ENCODE data around the gene TOPAZ1.

Gene TOPAZ1

DNA sequence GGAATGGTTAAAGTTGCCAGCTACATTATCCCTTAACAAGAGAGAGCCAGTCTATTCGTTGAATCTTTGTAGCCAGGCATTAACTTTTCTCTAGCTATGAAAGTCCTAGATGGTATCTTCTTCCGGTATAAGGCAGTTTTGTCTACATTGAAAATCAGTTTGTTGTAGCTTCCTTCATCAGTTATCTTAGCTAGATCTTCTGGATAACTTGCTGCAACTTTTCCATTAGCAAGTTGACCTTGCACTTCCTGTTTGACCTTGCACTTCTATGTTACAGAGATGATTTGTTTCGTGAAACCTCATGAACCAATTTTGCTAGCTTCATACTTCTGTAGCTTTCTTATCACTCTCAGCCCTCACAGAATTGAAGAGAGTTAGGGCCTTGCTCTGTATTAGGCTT, 24.1 kb downstream of the TOPAZ1 start:
- POLR2A ChIA-PET, result no interaction called here
- no peaks in the 10 kb centered on the region for H3K27me3 ChIP-seq (replicated peaks in 2 of 5; ENCODE audit: control insufficient read depth in 4 of 5, insufficient read depth in 5 of 5, low read length in 4 of 5)
- DNase-seq, result no peak
- WGBS (ENCODE audit: insufficient coverage), result 91% methylated on average over 2 of the region's 3 CpGs
- H3K27ac ChIP-seq (ENCODE audit: insufficient read depth in 1 of 2, low read depth in 1 of 2, low read length in 2 of 2, poor library complexity in 1 of 2, severe bottlenecking in 2 of 2), result no peak overlapping the region
- no peaks in the 10 kb centered on the region for H3K36me3 ChIP-seq (ENCODE audit: control insufficient read depth in 4 of 4, insufficient read depth in 4 of 4, low read length in 3 of 4)
- CTCF ChIA-PET, result interaction anchor here (0.5 to 1.0 kb wide), 2 partner anchors 13 to 28 kb away, joined by 3 to 4 read pairs; no protein-coding TSS in a partner anchor
- H3K4me3 ChIP-seq (ENCODE audit: control insufficient read depth in 1 of 7, extremely low read depth in 1 of 7, insufficient read depth in 4 of 7, low read depth in 2 of 7, low read length in 6 of 7), result no peak overlapping the region
- peaks cover 0 to 2% (median 0%) of the 10 kb centered on the region in 5 experiments for H3K9me3 ChIP-seq (ENCODE audit: control extremely low read depth in 1 of 5, control insufficient read depth in 4 of 5, insufficient read depth in 2 of 5, low read depth in 1 of 5, low read length in 4 of 5)
- H3K4me1 ChIP-seq (ENCODE audit: control extremely low read depth in 1 of 4, control insufficient read depth in 4 of 4, insufficient read depth in 4 of 4, low read length in 3 of 4), result no peaks in the 10 kb centered on the region

DNA sequence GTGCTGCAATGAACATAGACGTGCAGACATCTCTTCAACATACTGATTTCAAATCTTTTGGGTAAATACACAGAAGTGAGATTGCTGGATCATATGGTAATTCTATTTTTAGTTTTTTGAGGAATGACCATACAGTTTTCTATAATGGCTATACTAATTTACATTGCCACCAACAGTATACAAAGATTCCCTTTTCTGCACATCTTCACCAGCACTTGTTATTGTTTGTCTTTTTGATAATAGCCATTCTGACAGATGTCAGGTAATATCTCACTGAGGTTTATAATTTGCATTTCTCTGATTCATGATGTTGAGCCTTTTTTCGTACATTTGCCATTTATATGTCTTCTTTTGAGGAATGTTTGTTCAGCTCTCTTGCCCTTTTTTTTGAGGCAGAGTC, 30.5 kb downstream of the TOPAZ1 start:
- ChIA-PET CTCF (no interaction called here), POLR2A (no interaction called here)
- Histone ChIP-seq H3K27me3 (replicated peaks in 2 of 5; ENCODE audit: control insufficient read depth in 4 of 5, insufficient read depth in 5 of 5, low read length in 4 of 5) (no peaks in the 10 kb centered on the region), H3K27ac (ENCODE audit: insufficient read depth in 1 of 2, low read depth in 1 of 2, low read length in 2 of 2, poor library complexity in 1 of 2, severe bottlenecking in 2 of 2) (no peak overlapping the region), H3K9me3 (ENCODE audit: control extremely low read depth in 1 of 5, control insufficient read depth in 4 of 5, insufficient read depth in 2 of 5, low read depth in 1 of 5, low read length in 4 of 5) (peaks cover 0 to 6% (median 0%) of the 10 kb centered on the region in 5 experiments), H3K36me3 (ENCODE audit: control insufficient read depth in 4 of 4, insufficient read depth in 4 of 4, low read length in 3 of 4) (no peaks in the 10 kb centered on the region), H3K4me3 (ENCODE audit: control insufficient read depth in 1 of 7, extremely low read depth in 1 of 7, insufficient read depth in 4 of 7, low read depth in 2 of 7, low read length in 6 of 7) (no peak overlapping the region), H3K4me1 (ENCODE audit: control extremely low read depth in 1 of 4, control insufficient read depth in 4 of 4, insufficient read depth in 4 of 4, low read length in 3 of 4) (no peaks in the 10 kb centered on the region)
- 100% methylated on average over 1 of the region's 2 CpGs for WGBS (ENCODE audit: insufficient coverage)
- no peak for DNase-seq

DNA sequence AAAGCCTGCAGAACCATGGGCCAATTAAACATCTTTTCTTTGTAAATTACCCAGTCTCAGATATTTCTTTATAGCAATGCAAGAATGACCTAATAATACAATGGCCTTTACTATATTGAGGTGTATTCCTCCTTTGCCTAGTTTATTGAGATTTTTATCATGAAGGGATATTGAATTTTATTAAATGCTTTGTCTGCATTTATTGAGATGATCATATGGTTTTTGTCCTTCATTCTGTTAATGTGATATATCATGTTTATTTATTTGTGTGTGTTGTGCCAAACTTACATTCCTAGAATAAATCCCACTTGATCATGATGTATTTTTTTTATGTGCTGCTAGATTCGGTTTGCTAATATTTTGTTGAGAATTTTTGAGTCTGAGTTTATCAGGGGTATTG, 36.2 kb downstream of the TOPAZ1 start:
- no peak overlapping the region for H3K27ac ChIP-seq (ENCODE audit: insufficient read depth in 1 of 2, low read depth in 1 of 2, low read length in 2 of 2, poor library complexity in 1 of 2, severe bottlenecking in 2 of 2)
- ChIA-PET POLR2A (no interaction called here), CTCF (interaction anchor here (0.6 kb wide), 1 partner anchor 715 kb away, joined by 4 read pairs; no protein-coding TSS in a partner anchor)
- H3K27me3 ChIP-seq (replicated peaks in 2 of 5; ENCODE audit: control insufficient read depth in 4 of 5, insufficient read depth in 5 of 5, low read length in 4 of 5), result no peaks in the 10 kb centered on the region
- H3K4me3 ChIP-seq (ENCODE audit: control insufficient read depth in 1 of 7, extremely low read depth in 1 of 7, insufficient read depth in 4 of 7, low read depth in 2 of 7, low read length in 6 of 7), result no peak overlapping the region
- DNase-seq, result no peak
- peaks cover 0 to 4% (median 0%) of the 10 kb centered on the region in 5 experiments for H3K9me3 ChIP-seq (ENCODE audit: control extremely low read depth in 1 of 5, control insufficient read depth in 4 of 5, insufficient read depth in 2 of 5, low read depth in 1 of 5, low read length in 4 of 5)
- H3K36me3 ChIP-seq (ENCODE audit: control insufficient read depth in 4 of 4, insufficient read depth in 4 of 4, low read length in 3 of 4), result no peaks in the 10 kb centered on the region
- H3K4me1 ChIP-seq (ENCODE audit: control extremely low read depth in 1 of 4, control insufficient read depth in 4 of 4, insufficient read depth in 4 of 4, low read length in 3 of 4), result peaks cover 0 to 2% (median 0%) of the 10 kb centered on the region in 4 experiments
- no CpG with 5 or more reads among the region's 1 CpG for WGBS (ENCODE audit: insufficient coverage)

DNA sequence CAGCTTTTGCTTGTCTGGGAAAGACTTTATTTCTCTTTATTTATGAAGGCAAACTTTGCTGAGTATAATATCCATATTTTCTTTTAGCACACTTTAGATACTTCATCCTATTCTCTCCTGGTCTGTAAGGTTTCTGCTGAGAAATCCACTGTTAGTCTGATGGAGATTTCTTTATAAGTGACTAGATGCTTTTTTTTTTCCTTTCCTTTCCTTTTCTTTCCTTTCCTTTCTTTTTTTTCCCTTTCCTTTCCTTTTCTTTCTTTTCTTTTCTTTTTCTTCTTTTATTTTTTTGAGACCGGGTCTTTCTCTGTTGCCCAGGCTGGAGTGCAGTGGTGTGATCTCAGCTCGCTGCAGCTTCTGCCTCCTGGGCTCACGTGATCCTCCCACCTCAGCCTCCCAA, 38.4 kb downstream of the TOPAZ1 start:
- no peak overlapping the region for H3K4me3 ChIP-seq (ENCODE audit: control insufficient read depth in 1 of 7, extremely low read depth in 1 of 7, insufficient read depth in 4 of 7, low read depth in 2 of 7, low read length in 6 of 7)
- H3K27me3 ChIP-seq (replicated peaks in 2 of 5; ENCODE audit: control insufficient read depth in 4 of 5, insufficient read depth in 5 of 5, low read length in 4 of 5), result no peaks in the 10 kb centered on the region
- no peaks in the 10 kb centered on the region for H3K36me3 ChIP-seq (ENCODE audit: control insufficient read depth in 4 of 4, insufficient read depth in 4 of 4, low read length in 3 of 4)
- no peak for DNase-seq
- WGBS (ENCODE audit: insufficient coverage), result 97% methylated on average over 3 of the region's 3 CpGs
- ChIA-PET POLR2A (no interaction called here), CTCF (no interaction called here)
- no peak overlapping the region for H3K27ac ChIP-seq (ENCODE audit: insufficient read depth in 1 of 2, low read depth in 1 of 2, low read length in 2 of 2, poor library complexity in 1 of 2, severe bottlenecking in 2 of 2)
- peaks cover 0 to 2% (median 0%) of the 10 kb centered on the region in 4 experiments for H3K4me1 ChIP-seq (ENCODE audit: control extremely low read depth in 1 of 4, control insufficient read depth in 4 of 4, insufficient read depth in 4 of 4, low read length in 3 of 4)
- peaks cover 0 to 4% (median 0%) of the 10 kb centered on the region in 5 experiments for H3K9me3 ChIP-seq (ENCODE audit: control extremely low read depth in 1 of 5, control insufficient read depth in 4 of 5, insufficient read depth in 2 of 5, low read depth in 1 of 5, low read length in 4 of 5)

DNA sequence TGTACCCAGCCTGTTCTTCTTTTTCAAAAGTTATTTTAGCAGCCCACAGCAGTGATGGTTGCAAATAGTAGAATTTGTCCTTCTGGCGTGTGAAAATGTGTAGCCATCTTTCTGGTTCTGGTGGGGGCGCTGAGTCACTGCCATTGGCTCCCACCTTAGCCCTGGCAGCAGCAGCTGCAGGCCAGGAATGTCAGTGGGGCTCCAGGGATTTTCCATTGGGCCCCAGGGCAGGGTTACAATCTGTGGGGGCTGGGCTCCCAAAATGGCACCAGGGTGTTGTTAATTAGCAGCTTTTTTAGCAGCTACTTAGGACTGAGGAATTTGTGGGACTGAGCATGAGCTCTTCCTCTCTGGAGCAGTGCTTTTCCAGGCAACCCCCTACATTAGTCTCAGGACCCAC, 38.9 kb downstream of the TOPAZ1 start:
- no peak overlapping the region for H3K4me3 ChIP-seq (ENCODE audit: control insufficient read depth in 1 of 7, extremely low read depth in 1 of 7, insufficient read depth in 4 of 7, low read depth in 2 of 7, low read length in 6 of 7)
- no peaks in the 10 kb centered on the region for H3K36me3 ChIP-seq (ENCODE audit: control insufficient read depth in 4 of 4, insufficient read depth in 4 of 4, low read length in 3 of 4)
- POLR2A ChIA-PET, result no interaction called here
- no peaks in the 10 kb centered on the region for H3K27me3 ChIP-seq (replicated peaks in 2 of 5; ENCODE audit: control insufficient read depth in 4 of 5, insufficient read depth in 5 of 5, low read length in 4 of 5)
- peaks cover 0 to 4% (median 0%) of the 10 kb centered on the region in 5 experiments for H3K9me3 ChIP-seq (ENCODE audit: control extremely low read depth in 1 of 5, control insufficient read depth in 4 of 5, insufficient read depth in 2 of 5, low read depth in 1 of 5, low read length in 4 of 5)
- H3K27ac ChIP-seq (ENCODE audit: insufficient read depth in 1 of 2, low read depth in 1 of 2, low read length in 2 of 2, poor library complexity in 1 of 2, severe bottlenecking in 2 of 2), result no peak overlapping the region
- WGBS (ENCODE audit: insufficient coverage), result 88% methylated on average over 1 of the region's 2 CpGs
- CTCF ChIA-PET, result no interaction called here
- no peak for DNase-seq
- peaks cover 0 to 2% (median 0%) of the 10 kb centered on the region in 4 experiments for H3K4me1 ChIP-seq (ENCODE audit: control extremely low read depth in 1 of 4, control insufficient read depth in 4 of 4, insufficient read depth in 4 of 4, low read length in 3 of 4)

DNA sequence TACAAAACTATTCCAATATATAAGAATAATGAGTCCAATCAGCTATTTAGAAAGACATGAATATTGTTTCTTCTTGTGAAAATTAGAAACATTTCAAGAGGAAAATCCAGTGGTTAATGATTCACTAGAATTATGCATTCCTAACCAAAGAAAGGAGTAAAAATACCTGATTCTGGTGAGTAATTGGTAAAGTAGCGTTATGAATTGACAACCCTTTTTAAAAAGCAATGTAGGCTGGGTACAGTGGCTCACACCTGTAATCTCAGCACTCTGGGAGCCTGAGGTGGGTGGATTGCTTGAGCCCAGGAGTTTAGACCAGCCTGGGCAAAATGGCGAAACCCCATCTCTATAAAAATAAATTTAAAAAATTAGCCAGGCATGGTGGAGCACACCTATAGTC, 43.3 kb downstream of the TOPAZ1 start:
- POLR2A ChIA-PET, result no interaction called here
- CTCF ChIA-PET, result no interaction called here

DNA sequence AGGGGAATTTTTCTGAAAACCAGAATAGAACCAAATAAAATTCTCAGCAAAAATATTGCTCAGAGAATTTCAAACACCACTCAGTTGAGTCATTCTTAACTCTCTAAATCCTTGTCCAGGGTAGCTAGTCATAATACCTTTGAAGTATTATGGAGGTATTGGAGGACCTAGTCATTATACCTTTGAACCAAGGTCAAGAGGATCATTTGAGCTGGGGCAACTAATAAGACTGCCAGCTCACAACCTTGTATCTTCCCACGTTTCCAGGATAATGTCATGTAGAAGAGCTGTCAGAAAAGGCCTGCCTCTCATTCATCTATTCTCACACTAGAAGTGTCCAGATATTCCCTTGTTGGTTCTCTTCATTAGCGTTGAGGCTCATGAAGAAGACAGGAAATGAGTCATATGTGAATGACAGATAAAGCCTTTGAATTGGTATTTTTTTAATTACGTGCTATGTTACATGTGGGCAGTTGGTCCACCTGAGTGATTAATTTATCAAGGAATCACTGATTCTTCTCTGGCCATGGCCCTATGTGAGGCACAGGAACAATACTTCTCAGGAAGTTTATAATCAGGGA, 48.3 kb downstream of the TOPAZ1 start:
- 83% methylated on average over 2 of the region's 3 CpGs for WGBS (ENCODE audit: insufficient coverage)
- CTCF ChIA-PET, result no interaction called here

More for the DNA sequence above, 43.3 kb downstream of the TOPAZ1 start:
- Histone ChIP-seq H3K4me3 (ENCODE audit: control insufficient read depth in 1 of 7, extremely low read depth in 1 of 7, insufficient read depth in 4 of 7, low read depth in 2 of 7, low read length in 6 of 7) (no peak overlapping the region), H3K4me1 (ENCODE audit: control extremely low read depth in 1 of 4, control insufficient read depth in 4 of 4, insufficient read depth in 4 of 4, low read length in 3 of 4) (peaks cover 0 to 2% (median 0%) of the 10 kb centered on the region in 4 experiments), H3K9me3 (ENCODE audit: control extremely low read depth in 1 of 5, control insufficient read depth in 4 of 5, insufficient read depth in 2 of 5, low read depth in 1 of 5, low read length in 4 of 5) (no peaks in the 10 kb centered on the region), H3K27me3 (replicated peaks in 2 of 5; ENCODE audit: control insufficient read depth in 4 of 5, insufficient read depth in 5 of 5, low read length in 4 of 5) (no peaks in the 10 kb centered on the region), H3K36me3 (ENCODE audit: control insufficient read depth in 4 of 4, insufficient read depth in 4 of 4, low read length in 3 of 4) (no peaks in the 10 kb centered on the region), H3K27ac (ENCODE audit: insufficient read depth in 1 of 2, low read depth in 1 of 2, low read length in 2 of 2, poor library complexity in 1 of 2, severe bottlenecking in 2 of 2) (no peak overlapping the region)
- no peak for DNase-seq
- WGBS (ENCODE audit: insufficient coverage), result no CpG with 5 or more reads among the region's 2 CpGs

More for the DNA sequence above, 48.3 kb downstream of the TOPAZ1 start:
- no peaks in the 10 kb centered on the region for H3K4me1 ChIP-seq (ENCODE audit: control extremely low read depth in 1 of 4, control insufficient read depth in 4 of 4, insufficient read depth in 4 of 4, low read length in 3 of 4)
- H3K4me3 ChIP-seq (ENCODE audit: control insufficient read depth in 1 of 7, extremely low read depth in 1 of 7, insufficient read depth in 4 of 7, low read depth in 2 of 7, low read length in 6 of 7), result no peak overlapping the region
- H3K27ac ChIP-seq (ENCODE audit: insufficient read depth in 1 of 2, low read depth in 1 of 2, low read length in 2 of 2, poor library complexity in 1 of 2, severe bottlenecking in 2 of 2), result no peak overlapping the region
- POLR2A ChIA-PET, result interaction anchor here (0.5 kb wide), 1 partner anchor 378 kb away, joined by 4 read pairs; no protein-coding TSS in a partner anchor
- no peaks in the 10 kb centered on the region for H3K36me3 ChIP-seq (ENCODE audit: control insufficient read depth in 4 of 4, insufficient read depth in 4 of 4, low read length in 3 of 4)
- no peaks in the 10 kb centered on the region for H3K27me3 ChIP-seq (replicated peaks in 2 of 5; ENCODE audit: control insufficient read depth in 4 of 5, insufficient read depth in 5 of 5, low read length in 4 of 5)
- no peaks in the 10 kb centered on the region for H3K9me3 ChIP-seq (ENCODE audit: control extremely low read depth in 1 of 5, control insufficient read depth in 4 of 5, insufficient read depth in 2 of 5, low read depth in 1 of 5, low read length in 4 of 5)
- no peak for DNase-seq

All from common myeloid progenitor, CD34-positive (primary cell).